Measurements from ENCODE around the gene PHLDB1. TPM values are rescaled to one million over a fixed set of nuclear protein-coding genes. Genes with fewer than 3 reads are reported as not detected.
A peak's percentile ranks its signal among the peaks of the same experiment; 100 is the strongest.

The PHLDB1 gene
- total and polyA plus RNA-seq, 4 donors, result 27.3 to 90.5 (median 76.1) TPM

GRCh38 chr11:118699506-118700220, 92.2 kb downstream of the PHLDB1 start:
- Histone ChIP-seq H3K4me3 (no peak overlapping the region), H3K27me3 (ENCODE audit: control insufficient read depth in 3 of 3, insufficient read depth in 3 of 3, low read length in 2 of 3) (no peaks in the 10 kb centered on the region), H3K9ac (ENCODE audit: insufficient read depth in 1 of 2, low read length in 2 of 2) (no peak overlapping the region), H3K9me3 (ENCODE audit: control insufficient read depth in 4 of 4, insufficient read depth in 3 of 4, low read length in 3 of 4) (peaks cover 0 to 2% (median 0%) of the 10 kb centered on the region in 4 donors), H3K36me3 (ENCODE audit: control insufficient read depth in 4 of 4, insufficient read depth in 4 of 4, low read length in 4 of 4) (no peaks in the 10 kb centered on the region), H3K27ac (ENCODE audit: low read depth in 1 of 2, low read length in 1 of 2) (no peak overlapping the region), H3K4me1 (ENCODE audit: control insufficient read depth in 5 of 5, insufficient read depth in 5 of 5, low read length in 5 of 5) (no peaks in the 10 kb centered on the region)
- WGBS, 2 donors, result 82 to 87% methylated on average over 7 of the region's 7 CpGs
- no peak for TF ChIP-seq CTCF (IDR thresholded peaks at IDR 0.05; ENCODE audit: control extremely low read depth, extremely low read depth)
- ATAC-seq (ENCODE audit: insufficient read depth, low FRiP score) (no peak), DNase-seq (no peak)

- TF ChIP-seq CTCF (IDR thresholded peaks at IDR 0.05; ENCODE audit: control extremely low read depth, extremely low read depth), result no peak
These were observed 96.2 kb downstream of the PHLDB1 start for GRCh38 chr11:118703563-118704106.

GRCh38 chr11:118705111-118705741, 97.8 kb downstream of the PHLDB1 start:
- Histone ChIP-seq H3K4me3 (no peak overlapping the region), H3K36me3 (ENCODE audit: control insufficient read depth in 4 of 4, insufficient read depth in 4 of 4, low read length in 4 of 4) (no peaks in the 10 kb centered on the region), H3K27ac (ENCODE audit: low read depth in 1 of 2, low read length in 1 of 2) (no peak overlapping the region), H3K9me3 (ENCODE audit: control insufficient read depth in 4 of 4, insufficient read depth in 3 of 4, low read length in 3 of 4) (peaks cover 0 to 2% (median 0%) of the 10 kb centered on the region in 4 donors), H3K27me3 (ENCODE audit: control insufficient read depth in 3 of 3, insufficient read depth in 3 of 3, low read length in 2 of 3) (no peaks in the 10 kb centered on the region), H3K4me1 (ENCODE audit: control insufficient read depth in 5 of 5, insufficient read depth in 5 of 5, low read length in 5 of 5) (no peaks in the 10 kb centered on the region), H3K9ac (ENCODE audit: insufficient read depth in 1 of 2, low read length in 2 of 2) (no peak overlapping the region)
- no peak for ATAC-seq (ENCODE audit: insufficient read depth, low FRiP score)
- TF ChIP-seq CTCF (IDR thresholded peaks at IDR 0.05; ENCODE audit: control extremely low read depth, extremely low read depth), result no peak
- WGBS, 2 donors, result 36 to 53% methylated on average over 15 of the region's 15 CpGs
- no peak for DNase-seq

More at GRCh38 chr11:118703563-118704106, 96.2 kb downstream of the PHLDB1 start:
- Histone ChIP-seq H3K9ac (ENCODE audit: insufficient read depth in 1 of 2, low read length in 2 of 2) (no peak overlapping the region), H3K36me3 (ENCODE audit: control insufficient read depth in 4 of 4, insufficient read depth in 4 of 4, low read length in 4 of 4) (no peaks in the 10 kb centered on the region), H3K4me3 (no peak overlapping the region), H3K27ac (ENCODE audit: low read depth in 1 of 2, low read length in 1 of 2) (peak overlapping the region in 1 of 2 donors; percentile 10), H3K9me3 (ENCODE audit: control insufficient read depth in 4 of 4, insufficient read depth in 3 of 4, low read length in 3 of 4) (peaks cover 0 to 2% (median 0%) of the 10 kb centered on the region in 4 donors), H3K4me1 (ENCODE audit: control insufficient read depth in 5 of 5, insufficient read depth in 5 of 5, low read length in 5 of 5) (no peaks in the 10 kb centered on the region), H3K27me3 (ENCODE audit: control insufficient read depth in 3 of 3, insufficient read depth in 3 of 3, low read length in 2 of 3) (no peaks in the 10 kb centered on the region)
- DNase-seq (peak in 2 of 3 donors; percentile 17 to 20), ATAC-seq (ENCODE audit: insufficient read depth, low FRiP score) (no peak)
- WGBS, 2 donors, result 81 to 90% methylated on average over 5 of the region's 5 CpGs
